ENCODE measurements around the gene ABHD13. TPM values are rescaled to one million over a fixed set of nuclear protein-coding genes. Genes with fewer than 3 reads are reported as not detected.
"Not testable (repeated sequence)": the region's sequence is repeated elsewhere in the genome, so short reads cannot be mapped to it uniquely, and the experiment has no call there.

Gene ABHD13
- total RNA-seq, 1 experiment from 2014 or later, result 9.9 TPM

GRCh38 chr13:108266321-108266990, 48.3 kb downstream of the ABHD13 start:
- no peaks in the 10 kb centered on the region for H3K4me1 ChIP-seq
- Mint-ChIP-seq H3K36me3 (ENCODE audit: insufficient read depth, unreplicated experiment) (no peaks in the 10 kb centered on the region), H3K9me3 (ENCODE audit: unreplicated experiment) (no peaks in the 10 kb centered on the region), H3K4me3 (ENCODE audit: unreplicated experiment) (no peak overlapping the region), H3K27me3 (ENCODE audit: insufficient read depth, unreplicated experiment) (no peaks in the 10 kb centered on the region), H3K27ac (ENCODE audit: unreplicated experiment) (no peak overlapping the region), H3K4me1 (ENCODE audit: low read depth, unreplicated experiment) (no peaks in the 10 kb centered on the region)
- no TSS peak for BruUV-seq (replicated peaks)
- H3K9me3 ChIP-seq, result no peaks in the 10 kb centered on the region
- ChIA-PET CTCF (no interaction called here), POLR2A (no interaction called here)
- no peak overlapping the region for H3K4me3 ChIP-seq (ENCODE audit: low read depth, low read length)
- DNase-seq, result no peak
- no peaks in the 10 kb centered on the region for H3K27me3 ChIP-seq (replicated peaks; ENCODE audit: control insufficient read depth, insufficient read depth, low read length)
- TF ChIP-seq, protein P1, sequence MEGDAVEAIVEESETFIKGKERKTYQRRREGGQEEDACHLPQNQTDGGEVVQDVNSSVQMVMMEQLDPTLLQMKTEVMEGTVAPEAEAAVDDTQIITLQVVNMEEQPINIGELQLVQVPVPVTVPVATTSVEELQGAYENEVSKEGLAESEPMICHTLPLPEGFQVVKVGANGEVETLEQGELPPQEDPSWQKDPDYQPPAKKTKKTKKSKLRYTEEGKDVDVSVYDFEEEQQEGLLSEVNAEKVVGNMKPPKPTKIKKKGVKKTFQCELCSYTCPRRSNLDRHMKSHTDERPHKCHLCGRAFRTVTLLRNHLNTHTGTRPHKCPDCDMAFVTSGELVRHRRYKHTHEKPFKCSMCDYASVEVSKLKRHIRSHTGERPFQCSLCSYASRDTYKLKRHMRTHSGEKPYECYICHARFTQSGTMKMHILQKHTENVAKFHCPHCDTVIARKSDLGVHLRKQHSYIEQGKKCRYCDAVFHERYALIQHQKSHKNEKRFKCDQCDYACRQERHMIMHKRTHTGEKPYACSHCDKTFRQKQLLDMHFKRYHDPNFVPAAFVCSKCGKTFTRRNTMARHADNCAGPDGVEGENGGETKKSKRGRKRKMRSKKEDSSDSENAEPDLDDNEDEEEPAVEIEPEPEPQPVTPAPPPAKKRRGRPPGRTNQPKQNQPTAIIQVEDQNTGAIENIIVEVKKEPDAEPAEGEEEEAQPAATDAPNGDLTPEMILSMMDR (IDR thresholded peaks at IDR 0.05; ENCODE audit: insufficient read depth in 1 of 2, low read depth in 1 of 2, low read length in 1 of 2, severe bottlenecking in 1 of 2, unreplicated experiment in 1 of 2), result no peak
- no peaks in the 10 kb centered on the region for H3K36me3 ChIP-seq (ENCODE audit: control insufficient read depth, insufficient read depth, low read length)
- intact Hi-C loops (cut with micrococcal nuclease; ENCODE audit: unreplicated experiment), result no loop called here

GRCh38 chr13:108267347-108267746, 49.2 kb downstream of the ABHD13 start:
- Mint-ChIP-seq H3K27me3 (ENCODE audit: insufficient read depth, unreplicated experiment) (no peaks in the 10 kb centered on the region), H3K9me3 (ENCODE audit: unreplicated experiment) (no peaks in the 10 kb centered on the region), H3K4me1 (ENCODE audit: low read depth, unreplicated experiment) (no peaks in the 10 kb centered on the region), H3K27ac (ENCODE audit: unreplicated experiment) (no peak overlapping the region), H3K36me3 (ENCODE audit: insufficient read depth, unreplicated experiment) (no peaks in the 10 kb centered on the region), H3K4me3 (ENCODE audit: unreplicated experiment) (no peak overlapping the region)
- ChIA-PET CTCF (no interaction called here), POLR2A (no interaction called here)
- no peaks in the 10 kb centered on the region for H3K4me1 ChIP-seq
- H3K27me3 ChIP-seq (replicated peaks; ENCODE audit: control insufficient read depth, insufficient read depth, low read length), result no peaks in the 10 kb centered on the region
- H3K4me3 ChIP-seq (ENCODE audit: low read depth, low read length), result no peak overlapping the region
- H3K36me3 ChIP-seq (ENCODE audit: control insufficient read depth, insufficient read depth, low read length), result no peaks in the 10 kb centered on the region
- TF ChIP-seq, protein P1 (IDR thresholded peaks at IDR 0.05; ENCODE audit: insufficient read depth in 1 of 2, low read depth in 1 of 2, low read length in 1 of 2, severe bottlenecking in 1 of 2, unreplicated experiment in 1 of 2), result no peak
- BruUV-seq (replicated peaks), result no TSS peak
- no peaks in the 10 kb centered on the region for H3K9me3 ChIP-seq
- no peak for DNase-seq
- intact Hi-C loops (cut with micrococcal nuclease; ENCODE audit: unreplicated experiment), result no loop called here

DNA sequence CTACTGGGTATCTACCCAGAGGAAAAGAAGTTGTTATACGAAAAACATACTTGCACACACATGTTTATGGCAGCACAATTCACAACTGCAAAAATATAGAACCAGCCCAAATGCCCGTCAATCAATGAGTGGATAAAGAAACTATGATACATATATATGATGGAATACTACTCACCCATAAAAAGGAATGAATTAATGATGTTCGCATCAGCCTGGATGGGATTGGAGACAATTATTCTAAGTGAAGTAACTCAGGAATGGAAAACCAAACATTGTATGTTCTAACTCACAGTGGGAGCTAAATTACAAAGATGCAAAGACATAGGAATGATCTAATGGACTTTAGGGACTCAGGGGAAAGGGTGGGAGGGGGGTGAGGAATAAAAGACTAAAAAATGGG, 49.7 kb downstream of the ABHD13 start:
- CTCF ChIA-PET; H3K4me3 Mint-ChIP-seq (ENCODE audit: unreplicated experiment); H3K27me3 Mint-ChIP-seq (ENCODE audit: insufficient read depth, unreplicated experiment); DNase-seq; intact Hi-C loops (cut with micrococcal nuclease; ENCODE audit: unreplicated experiment); H3K4me1 Mint-ChIP-seq (ENCODE audit: low read depth, unreplicated experiment); POLR2A ChIA-PET; H3K9me3 ChIP-seq; H3K4me3 ChIP-seq (ENCODE audit: low read depth, low read length); H3K4me1 ChIP-seq; H3K9me3 Mint-ChIP-seq (ENCODE audit: unreplicated experiment); H3K36me3 Mint-ChIP-seq (ENCODE audit: insufficient read depth, unreplicated experiment); H3K27me3 ChIP-seq (replicated peaks; ENCODE audit: control insufficient read depth, insufficient read depth, low read length); BruUV-seq (replicated peaks); H3K27ac Mint-ChIP-seq (ENCODE audit: unreplicated experiment); H3K36me3 ChIP-seq (ENCODE audit: control insufficient read depth, insufficient read depth, low read length): not testable (repeated sequence)
